Activated T-cell treated with anti-CD3 and anti-CD28 coated beads for 48 hours (primary cell): ENCODE data around the gene TRIP10.

Source experiments
- DNase-seq: peaks from one replicate; pipeline ENCODE4 v3.0.0-alpha.2; 2020; ENCODE audit warnings: low read depth

Gene TRIP10

DNA sequence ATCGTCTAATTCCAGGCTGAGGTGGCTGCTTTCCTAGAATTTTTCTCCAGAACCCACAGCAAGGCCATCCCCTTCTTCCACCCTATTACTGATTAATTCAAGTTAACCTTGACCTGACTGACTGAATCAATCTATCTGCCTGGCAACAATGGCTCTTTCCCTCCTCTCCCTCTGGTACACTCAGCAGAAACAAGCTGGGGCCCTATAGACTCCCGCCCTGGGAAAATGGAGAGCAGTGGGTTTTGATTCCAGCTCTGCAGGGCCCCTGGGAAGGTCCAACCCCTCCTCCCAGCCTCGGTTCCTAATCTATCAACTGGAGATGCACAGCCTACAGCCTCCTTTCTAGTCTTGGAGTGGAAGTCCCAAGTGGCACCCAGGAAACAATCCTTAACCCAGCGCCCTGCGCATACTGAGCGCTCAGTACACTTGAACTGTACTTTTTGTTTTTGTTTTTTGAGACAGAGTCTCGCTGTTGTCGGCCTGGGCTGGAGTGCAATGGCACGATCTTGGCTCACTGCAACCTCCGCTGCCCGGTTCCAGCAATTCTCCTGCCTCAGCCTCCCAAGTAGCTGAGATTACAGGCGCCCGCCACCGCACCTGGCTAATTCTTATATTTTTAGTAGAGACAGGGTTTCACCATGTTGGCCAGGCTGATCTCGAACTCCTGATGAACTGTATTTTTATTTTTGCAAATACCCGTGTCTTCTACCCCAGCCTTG, 13.8 kb upstream of the TRIP10 start:
- no peak for DNase-seq

DNA sequence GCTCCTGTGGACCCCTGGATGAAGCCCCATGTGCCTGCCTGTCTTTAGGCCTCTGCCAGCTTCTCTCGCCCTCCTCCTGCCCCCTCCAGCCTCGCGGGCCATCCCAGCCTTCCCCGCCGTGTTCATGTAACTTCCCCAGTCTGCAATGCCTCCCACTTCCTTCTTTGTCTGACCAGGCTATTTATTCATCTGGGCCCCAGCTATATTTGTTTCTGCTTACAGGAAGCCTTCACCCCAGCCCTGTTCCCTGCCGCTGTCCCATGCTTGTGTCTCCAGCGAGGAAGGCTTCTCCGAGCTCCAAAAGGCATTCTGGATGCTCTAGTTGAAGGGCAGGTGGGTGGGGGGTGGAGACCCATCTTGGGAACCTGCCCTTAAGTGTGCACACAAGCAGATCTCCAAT, 11.1 kb upstream of the TRIP10 start:
- DNase-seq = no peak

DNA sequence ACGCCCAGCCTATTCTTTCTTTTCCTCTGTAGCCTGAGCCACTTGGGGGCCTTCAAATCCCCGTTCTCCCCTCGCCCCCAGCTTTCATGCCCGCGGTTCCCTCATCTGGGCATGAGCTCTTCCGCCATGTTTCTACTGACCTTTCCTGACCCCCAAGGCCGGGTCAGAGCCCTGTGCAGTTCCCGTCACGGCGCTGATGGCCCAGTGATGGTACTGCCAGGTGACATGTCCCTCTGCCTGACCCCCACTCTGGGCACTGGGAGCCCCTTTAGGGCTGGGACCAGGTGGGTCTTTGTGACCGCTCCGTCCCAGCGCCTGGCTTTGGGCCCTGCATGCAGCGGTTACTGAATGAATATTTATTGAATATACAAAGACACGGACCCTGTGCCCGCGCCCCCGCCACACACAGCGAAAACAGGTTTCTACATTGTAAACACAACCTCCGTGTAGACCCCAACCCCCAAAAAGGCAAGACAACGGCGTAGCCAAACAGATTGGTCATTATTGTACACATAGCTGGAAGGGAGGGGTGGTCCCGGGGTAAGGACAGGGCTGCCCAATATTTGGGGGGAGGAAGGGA, 9.8 kb upstream of the TRIP10 start:
- DNase-seq = no peak

DNA sequence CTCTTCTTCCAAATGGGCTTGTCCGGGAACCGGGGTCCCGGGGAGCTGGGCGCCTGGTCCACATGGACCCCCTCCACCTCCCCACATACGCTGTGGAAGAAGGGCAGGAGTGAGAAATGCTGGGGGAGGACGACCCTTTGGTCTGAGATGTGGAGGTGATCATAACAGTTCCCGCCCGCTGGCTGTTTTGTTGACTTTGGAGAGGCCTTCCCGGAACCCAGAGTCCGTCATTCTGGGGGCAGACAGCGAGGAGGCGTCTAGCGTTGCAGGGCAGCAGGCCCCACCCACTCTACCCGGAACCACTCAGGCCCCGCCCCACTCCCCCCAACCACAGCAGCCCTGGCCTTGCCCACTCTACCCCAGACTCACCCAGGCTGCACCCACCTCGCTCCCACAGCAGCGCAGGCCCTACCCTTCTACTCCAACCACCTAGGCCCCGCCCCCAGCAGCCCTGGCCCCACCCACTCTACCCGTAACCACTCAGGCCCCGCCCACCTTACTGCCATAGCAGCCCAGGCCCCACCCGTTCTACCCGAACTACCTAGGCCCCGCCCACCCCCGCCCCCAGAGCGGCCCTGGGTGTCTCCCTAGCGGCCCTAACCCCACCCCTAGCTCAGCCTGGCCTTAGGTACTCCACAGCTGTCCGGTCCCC, 9.2 kb upstream of the TRIP10 start:
- peak; percentile 47 for DNase-seq

DNA sequence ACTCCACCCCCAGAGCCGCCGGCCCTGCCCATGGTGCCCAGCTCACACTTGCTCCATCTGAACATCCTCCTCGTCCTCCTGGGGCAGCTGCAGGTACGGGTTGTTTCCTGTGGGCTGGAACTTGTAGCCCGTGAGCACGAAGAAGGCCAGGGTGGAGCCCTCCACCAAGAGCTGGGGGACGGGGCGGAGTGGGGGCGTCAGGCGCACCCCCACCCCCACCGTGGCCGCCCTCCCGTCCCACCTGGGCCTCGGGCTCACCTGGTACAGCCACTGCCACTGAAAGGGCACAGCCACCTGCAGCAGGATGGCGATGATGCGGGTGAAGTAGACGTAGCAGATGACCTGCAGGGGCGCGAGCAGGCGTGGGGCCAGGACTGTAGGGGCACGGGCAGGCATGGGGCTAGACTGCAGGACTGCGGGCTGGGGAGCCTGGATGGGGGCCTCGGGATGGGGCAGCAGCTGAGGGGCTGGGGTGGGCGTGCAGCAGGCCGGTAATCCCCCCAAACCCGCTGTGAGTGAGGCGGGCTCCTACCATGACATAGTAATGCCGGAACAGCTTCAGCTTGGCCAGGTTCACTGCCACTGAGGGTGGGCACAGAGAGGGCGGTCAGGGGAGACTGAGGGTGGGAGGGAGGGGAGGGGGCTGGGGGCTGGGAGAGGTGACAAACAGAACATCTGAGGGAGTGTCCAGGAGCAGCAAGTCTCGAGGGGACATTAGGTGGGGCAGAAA, 8.4 kb upstream of the TRIP10 start:
- DNase-seq = no peak

DNA sequence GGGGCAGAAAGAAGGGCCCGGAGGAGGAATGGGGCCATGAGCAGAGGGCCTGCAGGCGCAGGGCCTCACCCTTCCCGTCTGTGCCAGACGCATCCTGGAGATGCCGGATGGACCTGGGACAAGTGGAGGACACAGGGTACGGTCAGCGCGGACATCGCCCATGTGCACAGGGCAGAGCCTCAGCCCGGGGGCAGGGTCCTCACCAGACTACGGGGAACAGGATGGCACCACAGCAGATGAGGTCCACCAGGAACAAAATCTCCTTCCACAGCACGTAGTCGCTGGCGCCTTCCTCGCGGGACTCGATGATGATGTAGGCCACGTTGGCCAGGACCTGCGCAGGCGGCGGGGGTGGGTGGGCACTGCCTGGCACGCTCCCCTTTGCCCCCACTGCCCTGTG, 7.7 kb upstream of the TRIP10 start:
- no peak for DNase-seq

DNA sequence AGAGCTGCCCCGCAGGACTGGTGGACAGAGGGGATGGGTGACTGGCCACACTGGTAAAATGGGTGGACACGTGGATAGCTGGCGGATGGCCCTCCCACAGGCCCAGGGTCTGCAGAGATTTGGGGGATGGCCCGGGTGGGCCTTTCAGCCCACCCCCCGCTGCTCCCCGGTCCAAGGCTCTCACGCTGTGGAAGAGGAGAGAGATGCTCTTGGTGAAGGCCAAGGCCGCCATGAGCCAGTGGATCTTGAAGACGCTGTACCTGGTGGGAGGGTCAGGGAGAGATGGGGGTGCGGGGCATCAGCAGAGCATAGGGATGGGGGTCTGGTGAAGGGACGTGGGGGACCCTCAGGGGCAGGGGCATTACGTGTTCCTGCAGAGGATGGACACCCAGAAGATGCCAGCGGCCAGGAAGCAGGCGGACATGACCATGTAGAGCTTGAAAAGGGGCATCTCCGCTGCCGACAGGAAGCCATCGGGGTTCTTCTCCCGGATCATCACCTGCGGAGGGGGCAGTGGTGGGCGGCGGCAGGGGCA, 6.6 kb upstream of the TRIP10 start:
- DNase-seq = no peak

DNA sequence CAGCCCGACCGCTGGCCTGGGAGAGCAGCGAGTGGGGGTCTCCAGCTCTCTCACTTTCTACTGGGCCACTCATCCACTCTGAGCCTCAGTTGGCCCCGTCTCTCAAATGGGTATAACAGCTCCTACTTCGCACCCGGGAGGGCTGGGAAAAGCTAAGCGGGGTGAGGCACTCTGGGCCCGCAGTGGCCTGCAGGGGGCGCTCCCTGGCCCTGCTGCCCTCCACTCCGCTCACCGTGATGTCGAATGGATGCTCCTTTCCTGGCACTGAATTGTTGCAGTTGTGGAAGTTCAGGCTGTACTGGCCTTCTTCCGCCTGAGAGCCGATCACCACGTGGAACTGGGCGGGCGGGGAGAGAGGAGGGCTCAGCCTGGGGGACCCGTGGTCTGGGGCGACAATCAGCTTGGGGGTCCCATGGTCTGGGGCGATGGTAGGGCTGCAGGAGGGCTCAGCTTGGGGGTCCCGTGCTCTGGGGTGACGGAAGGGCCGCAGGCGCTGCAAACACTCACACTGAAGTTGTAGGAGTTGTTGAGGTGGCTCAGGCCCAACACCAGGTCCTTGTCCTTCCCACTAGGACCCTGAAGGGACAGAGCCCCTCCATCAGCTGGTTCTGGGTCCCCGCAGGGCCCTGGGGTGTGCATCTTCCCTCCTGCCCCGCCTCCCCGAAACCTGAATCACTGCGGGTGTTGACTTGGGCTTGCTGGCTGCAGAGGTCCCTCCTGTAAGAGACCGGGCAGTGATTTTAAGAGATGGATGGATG, 6.0 kb upstream of the TRIP10 start:
- no peak for DNase-seq

DNA sequence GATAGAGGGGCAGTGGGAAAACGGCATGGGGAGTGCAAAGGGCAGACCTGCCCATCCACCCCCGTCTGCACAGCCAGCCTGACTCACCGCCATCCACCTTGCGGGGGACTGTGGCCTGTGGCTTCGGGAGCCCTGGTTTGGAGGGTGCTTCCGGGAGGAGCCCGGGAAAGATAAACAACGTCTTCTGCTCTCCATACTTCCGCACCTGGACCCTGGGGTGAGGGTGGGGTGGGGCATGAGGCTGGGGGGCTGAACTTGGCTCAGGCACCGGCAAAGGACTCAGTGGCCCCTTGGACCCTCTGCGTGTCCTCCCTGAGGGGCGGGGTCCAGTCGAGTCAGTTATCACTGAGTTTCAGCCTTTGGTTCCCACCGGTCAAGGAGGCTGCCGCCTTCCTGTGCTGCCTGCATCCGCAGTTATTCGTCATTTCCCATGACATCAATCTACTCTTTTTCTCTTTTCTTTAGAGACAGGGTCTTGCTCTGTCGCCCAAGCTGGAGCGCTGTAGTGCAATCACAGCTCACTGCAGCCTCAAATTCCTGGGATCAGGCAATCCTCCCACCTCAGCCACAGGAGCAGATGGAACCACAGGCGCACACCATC, 5.3 kb upstream of the TRIP10 start:
- DNase-seq = no peak

DNA sequence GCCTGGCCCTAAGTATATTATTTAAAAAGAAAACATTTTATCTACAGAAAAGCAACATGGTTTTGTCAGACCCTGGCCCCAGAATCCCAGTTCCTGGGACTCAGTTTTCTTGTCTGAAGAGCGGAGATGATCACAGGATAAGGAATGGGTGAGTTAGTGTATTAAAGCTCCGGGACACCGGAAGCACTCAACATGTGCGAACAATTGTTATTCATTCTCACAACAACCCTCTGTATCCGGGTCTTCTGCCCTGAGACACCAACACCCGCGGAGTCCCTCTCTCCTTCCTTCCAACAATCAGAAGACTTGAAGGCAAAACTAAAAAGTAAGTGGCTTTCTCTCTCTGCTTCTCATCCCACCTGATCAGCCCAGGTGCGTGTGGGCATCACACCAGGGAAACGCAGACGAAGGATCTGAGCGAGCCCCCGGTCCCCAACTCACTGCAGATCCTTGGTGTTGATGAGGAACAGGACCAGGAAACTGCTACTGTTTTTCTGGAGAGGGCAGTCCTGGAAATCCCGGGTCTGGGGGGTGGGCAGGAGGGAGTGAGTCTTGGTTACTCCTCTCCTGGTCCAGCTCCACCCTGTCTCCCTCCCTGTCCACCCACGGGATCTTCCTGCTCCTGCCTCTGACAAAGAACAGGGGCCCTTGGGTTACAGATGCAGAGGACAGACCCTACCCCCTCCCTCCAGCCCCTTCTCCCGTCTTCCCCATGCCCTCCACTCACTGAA, 4.1 kb upstream of the TRIP10 start:
- no peak for DNase-seq

DNA sequence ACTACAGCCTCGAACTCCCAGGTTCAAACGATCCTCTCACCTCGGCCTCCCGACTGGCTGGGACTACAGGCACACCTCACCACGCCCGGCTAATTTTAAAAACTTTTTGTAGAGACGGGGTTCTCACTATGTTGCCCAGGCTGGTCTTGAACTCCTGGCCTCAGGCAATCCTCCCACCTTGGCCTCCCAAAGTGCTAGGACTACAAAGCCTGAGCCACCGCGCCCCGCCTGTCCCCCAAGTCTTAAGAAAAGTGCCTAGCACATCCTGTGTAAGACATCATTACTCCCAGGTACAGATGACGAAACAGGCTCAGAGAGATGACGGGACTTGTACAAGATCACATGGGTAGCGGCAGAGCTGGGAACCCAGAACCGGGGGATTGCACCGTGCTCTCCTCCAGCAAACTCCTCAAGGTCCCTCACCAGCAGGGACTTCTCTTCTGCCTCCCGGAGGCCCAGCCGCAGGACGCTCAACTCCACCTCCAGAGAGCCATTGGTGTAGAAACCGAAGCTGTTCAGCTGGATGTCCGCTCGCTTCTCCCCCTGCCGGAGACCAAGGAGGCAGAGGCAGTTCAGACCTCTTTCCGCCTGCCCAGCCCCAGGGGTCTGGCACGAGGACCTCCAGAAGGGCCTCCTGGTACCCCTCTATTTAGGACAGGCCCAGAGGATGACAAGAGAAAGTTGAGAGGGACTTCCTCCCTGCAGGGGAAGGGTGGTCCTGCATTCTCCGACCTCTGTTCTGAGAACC, 3.1 kb upstream of the TRIP10 start:
- DNase-seq = peak; percentile 60

DNA sequence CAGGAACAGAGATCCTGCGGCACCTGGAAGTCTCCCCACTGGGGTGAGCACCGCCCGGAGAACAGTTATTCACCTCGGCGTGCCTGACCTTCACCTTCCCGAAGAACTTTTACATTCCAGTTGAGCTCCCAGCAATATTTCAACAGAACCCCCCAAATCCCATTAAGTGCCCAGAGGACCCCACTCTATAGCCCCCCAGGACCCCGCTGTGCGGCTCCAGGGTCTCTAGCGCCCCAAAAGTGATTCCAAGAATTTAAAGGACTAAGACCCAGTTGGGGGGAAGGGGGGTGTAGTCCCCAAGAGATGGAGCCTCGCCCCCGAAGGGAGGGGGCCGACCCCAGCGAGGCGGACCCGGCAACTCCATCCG, 2.6 kb upstream of the TRIP10 start:
- DNase-seq = no peak

DNA sequence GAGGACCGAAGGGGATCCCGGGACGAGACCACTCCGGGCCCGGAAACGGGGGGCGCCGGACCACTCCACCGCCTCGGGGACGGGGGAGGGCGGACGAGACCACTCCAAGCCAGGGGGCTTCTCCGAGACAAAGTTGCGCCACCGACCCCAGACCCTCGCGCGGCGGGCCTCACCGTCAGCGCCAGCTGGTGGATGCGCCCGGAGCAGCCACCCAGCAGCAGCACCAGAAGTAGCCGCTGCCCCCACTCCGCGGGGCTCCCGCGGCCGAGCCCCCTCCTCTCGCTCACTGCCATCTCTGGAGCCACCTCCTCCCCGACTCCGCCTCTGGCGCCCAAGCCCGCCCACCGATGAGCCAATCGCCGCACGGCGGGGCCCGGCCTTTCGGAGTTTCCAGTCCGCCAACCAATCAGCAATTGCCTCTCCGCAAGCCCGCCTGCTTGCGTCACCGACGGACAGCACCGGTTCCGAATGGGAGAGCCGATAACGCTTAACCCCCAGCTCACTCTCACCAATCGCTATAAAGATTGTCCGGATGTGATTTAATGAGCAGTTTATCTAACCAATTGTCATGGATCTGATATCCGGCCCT, 2.1 kb upstream of the TRIP10 start, which contains the start of gene GPR108:
GPR108 (minus strand) TSS at position 297 of the 589 bp plus-strand sequence; CDS start at position 293, 4 bp downstream.
- DNase-seq = peak; percentile 99

DNA sequence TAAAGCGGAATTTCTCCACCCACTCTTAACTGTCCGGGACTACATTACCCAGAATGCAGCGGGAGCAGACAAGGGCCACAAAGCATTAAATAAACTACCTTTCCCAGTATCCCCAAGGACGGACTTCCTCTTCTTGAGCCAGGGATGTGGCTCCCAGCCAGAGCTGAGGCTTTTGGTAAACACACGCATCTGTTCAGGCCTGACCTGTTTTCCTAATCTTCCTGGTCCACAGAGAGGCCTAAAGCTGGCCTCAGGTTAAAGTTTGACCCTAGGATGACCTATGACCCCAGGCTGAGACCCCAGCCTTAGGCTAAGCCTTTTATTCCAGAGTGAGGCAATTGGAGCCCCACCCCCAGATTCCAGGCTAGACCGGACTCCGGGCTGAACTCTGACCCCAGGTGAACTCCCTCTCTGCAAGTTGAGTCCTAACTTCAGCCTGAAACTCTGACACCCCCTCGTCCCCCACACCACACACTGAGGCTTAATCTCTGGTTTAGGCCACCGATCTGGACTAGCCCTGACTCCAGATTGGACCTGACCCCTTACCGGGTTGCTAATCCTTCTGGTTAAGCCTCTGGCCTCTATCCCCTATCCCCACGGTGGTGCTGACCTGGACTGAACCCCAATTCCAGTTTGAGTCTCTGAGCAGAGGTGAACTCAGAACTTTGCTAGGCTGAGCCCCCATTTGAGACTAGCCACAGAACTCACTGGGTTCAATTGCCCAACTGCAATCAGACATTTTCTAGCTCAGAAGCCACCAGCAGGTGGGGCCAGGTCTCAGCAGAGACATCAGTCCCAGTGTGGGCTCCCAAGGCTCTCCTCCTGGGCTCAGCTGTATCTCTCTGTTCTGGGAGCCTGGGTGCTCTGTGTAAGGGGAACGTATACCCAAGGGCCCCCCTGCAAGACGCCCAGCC, 1.4 kb upstream of the TRIP10 start:
- DNase-seq = peak; percentile 70

DNA sequence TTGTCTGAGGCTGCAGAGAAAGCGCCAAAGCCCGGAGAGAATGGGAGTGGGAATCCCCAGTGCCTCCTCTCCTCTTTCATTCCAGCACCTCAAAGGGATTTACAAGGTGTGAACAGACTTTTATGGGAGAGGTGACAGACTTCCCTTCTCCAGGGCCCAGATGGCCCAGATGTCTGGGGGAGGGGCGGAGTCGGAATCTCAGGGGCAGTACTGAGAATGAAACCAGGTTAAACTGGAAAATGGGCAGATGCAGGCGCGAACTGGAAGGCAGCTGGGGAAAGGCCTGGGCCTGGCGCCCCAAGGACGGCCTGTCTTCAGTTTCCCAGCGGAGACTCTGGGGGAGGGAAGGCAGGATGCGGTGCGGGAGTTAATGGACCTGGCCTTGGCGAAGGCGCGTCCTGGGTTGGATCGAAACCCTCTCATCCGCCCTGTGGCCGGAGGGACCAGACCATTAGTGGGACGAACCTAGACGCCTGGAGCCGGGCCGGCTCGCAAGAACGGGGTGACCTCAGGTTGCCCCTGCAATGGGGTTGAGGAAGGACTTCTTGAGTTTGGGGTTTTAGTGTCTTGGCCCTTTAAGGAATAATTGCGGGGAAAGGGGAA, 592 bp upstream of the TRIP10 start:
- no peak for DNase-seq

DNA sequence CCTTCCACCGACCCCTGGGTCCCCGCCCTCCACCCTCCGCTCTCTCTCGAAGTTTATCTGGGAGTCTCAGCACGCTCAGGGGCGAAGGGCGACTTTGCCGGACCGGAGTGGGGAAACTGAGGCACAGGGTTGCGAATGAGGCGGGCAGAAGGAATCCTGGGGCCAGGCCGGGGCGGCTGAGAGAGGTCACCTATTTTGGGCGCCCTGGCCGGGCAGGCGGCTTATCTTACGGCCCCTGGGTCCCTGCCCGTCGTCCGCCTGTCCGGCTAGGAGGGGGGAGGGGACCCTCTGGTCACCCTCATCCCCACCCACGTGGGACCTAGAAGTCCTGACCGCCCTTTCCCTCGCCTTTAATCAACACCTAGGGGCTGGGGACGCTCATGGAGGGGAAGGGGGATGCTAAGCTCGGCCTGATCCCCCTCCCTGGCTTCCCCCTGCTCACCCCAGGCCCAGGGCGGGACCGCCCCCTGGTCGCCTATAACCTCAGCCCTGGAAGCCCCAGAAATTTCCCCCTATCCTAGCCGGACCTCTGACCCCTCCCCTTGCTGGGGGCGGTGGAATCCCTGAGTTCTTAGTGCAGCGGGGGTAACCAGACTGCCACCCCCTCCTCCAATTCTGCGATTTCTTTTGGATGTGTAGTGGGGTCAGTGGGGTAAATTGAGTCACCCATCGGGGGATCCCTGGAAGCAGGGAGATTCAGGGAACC, 556 bp downstream of the TRIP10 start:
- DNase-seq = no peak

DNA sequence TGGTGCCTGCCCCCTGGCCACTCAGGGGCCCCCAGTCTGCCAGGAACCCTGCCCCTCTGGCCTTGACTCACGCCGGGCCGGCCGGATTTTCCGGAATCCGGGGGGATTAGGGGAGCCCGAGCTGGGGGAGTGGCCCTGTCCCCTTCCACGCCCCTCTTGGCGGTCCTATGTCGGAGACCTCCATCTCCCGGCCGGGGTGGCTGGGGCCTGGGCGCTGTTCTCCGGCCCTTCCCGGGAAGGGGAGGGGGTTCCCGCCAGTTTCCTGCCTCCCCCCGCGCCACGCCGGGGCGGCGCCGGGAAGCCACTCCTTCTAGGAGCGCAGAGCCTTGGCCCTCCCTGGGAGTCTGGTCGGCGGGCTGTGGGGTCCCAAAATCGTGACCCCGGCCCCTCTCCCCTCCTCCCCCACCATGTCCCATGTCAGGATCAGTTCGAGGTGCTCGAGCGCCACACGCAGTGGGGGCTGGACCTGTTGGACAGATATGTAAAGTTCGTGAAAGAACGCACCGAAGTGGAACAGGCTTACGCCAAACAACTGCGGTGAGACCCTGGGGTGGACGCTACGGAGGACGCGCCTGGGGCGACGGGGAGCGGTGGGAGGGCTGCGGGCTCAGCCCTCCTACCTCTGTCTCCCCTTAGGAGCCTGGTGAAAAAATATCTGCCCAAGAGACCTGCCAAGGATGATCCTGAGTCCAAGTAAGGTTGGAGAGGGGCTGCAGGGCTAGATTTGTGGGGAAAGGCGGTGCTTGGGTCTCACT, 1.3 kb downstream of the TRIP10 start:
- no peak for DNase-seq
